HG03280 (cell line): Measurements from ENCODE around the gene FCF1.

Experiments
- ATAC-seq: cut with Tn5 transposase; IDR thresholded peaks from one replicate; pipeline ENCODE4 v1.9.1; 2021; ENCODE audit warnings: mild to moderate bottlenecking, moderate library complexity; ENCODE audit not compliant: unreplicated experiment

Gene FCF1

GRCh38 chr14:74712499-74713394 is at the start of gene FCF1, which contains the start of gene AREL1:
Gene FCF1 (plus strand): TSS chr14:74713144. CDS start chr14:74713198, 54 bp downstream.
Gene AREL1 (minus strand): TSS chr14:74713080. CDS start chr14:74685615, 27,465 bp downstream.
- peak; percentile 97 for ATAC-seq

- ATAC-seq: no peak
These were observed 49.1 kb upstream of the FCF1 start for GRCh38 chr14:74663884-74664283.

GRCh38 chr14:74664717-74665116 is 48.2 kb upstream of the FCF1 start:
- ATAC-seq: no peak

GRCh38 chr14:74667758-74668157 is 45.2 kb upstream of the FCF1 start:
- no peak for ATAC-seq

- ATAC-seq: no peak
These were observed 43.7 kb upstream of the FCF1 start for GRCh38 chr14:74669256-74669655.

- no peak for ATAC-seq
These were observed 43.1 kb upstream of the FCF1 start for GRCh38 chr14:74669846-74670245.

- ATAC-seq: no peak
These were observed 42.1 kb upstream of the FCF1 start for GRCh38 chr14:74670726-74671411.

- ATAC-seq: no peak
These were observed 41.2 kb upstream of the FCF1 start for GRCh38 chr14:74671789-74672188.

GRCh38 chr14:74673768-74674167 is 39.2 kb upstream of the FCF1 start:
- no peak for ATAC-seq

- no peak for ATAC-seq
These were observed 37.7 kb upstream of the FCF1 start for GRCh38 chr14:74675219-74675618.

- ATAC-seq: no peak
These were observed 30.6 kb upstream of the FCF1 start for GRCh38 chr14:74682169-74682952.

GRCh38 chr14:74683406-74683805 is 29.5 kb upstream of the FCF1 start:
- no peak for ATAC-seq

GRCh38 chr14:74684434-74684833 is 28.5 kb upstream of the FCF1 start:
- no peak for ATAC-seq

- ATAC-seq: no peak
These were observed 27.9 kb upstream of the FCF1 start for GRCh38 chr14:74685056-74685455.

GRCh38 chr14:74685921-74686678 is 26.8 kb upstream of the FCF1 start:
- ATAC-seq: no peak

- ATAC-seq: no peak
These were observed 21.5 kb upstream of the FCF1 start for GRCh38 chr14:74691456-74691855.

GRCh38 chr14:74693191-74693590 is 19.8 kb upstream of the FCF1 start:
- ATAC-seq: no peak

GRCh38 chr14:74695406-74695805 is 17.5 kb upstream of the FCF1 start:
- no peak for ATAC-seq

- ATAC-seq: no peak
These were observed 15.9 kb upstream of the FCF1 start for GRCh38 chr14:74697011-74697410.

- no peak for ATAC-seq
These were observed 15.4 kb upstream of the FCF1 start for GRCh38 chr14:74697543-74697942.

- no peak for ATAC-seq
These were observed 15.0 kb upstream of the FCF1 start for GRCh38 chr14:74697976-74698375.
